GM23248 (cell line): Measurements from ENCODE around the gene DAPK1. TPM values are rescaled to one million over a fixed set of nuclear protein-coding genes. Genes with fewer than 3 reads are reported as not detected.
A peak's percentile ranks its signal among the peaks of the same experiment; 100 is the strongest.
"Not testable (repeated sequence)": the region's sequence is repeated elsewhere in the genome, so short reads cannot be mapped to it uniquely, and the experiment has no call there.

ENCODE experiments used
- DNase-seq: peaks from one replicate; pipeline ENCODE4 v3.0.0-alpha.2; 2015
- H2AFZ ChIP-seq: fragments of 200-600 bp; sonication (generic); 2 replicates; pipeline ENCODE4 v1.6.1; 2016; ENCODE audit warnings: antibody characterized with exemption
- H3F3A ChIP-seq: fragments of 200-600 bp; sonication (generic); 2 replicates; pipeline ENCODE4 v1.6.1; 2016; ENCODE audit warnings: mild to moderate bottlenecking, antibody characterized with exemption, mixed run types; ENCODE audit not compliant: insufficient read depth
- H3K27ac ChIP-seq: fragments of 200-600 bp; sonication (generic); 2 replicates; pipeline ENCODE4 v1.5.1; 2016; ENCODE audit warnings: mild to moderate bottlenecking
- H3K27me3 ChIP-seq: fragments of 200-600 bp; sonication (generic); replicated peaks from 2 replicates; pipeline ENCODE4 v1.6.1; 2016; ENCODE audit warnings: mild to moderate bottlenecking; ENCODE audit not compliant: insufficient read depth
- H3K36me3 ChIP-seq: fragments of 200-600 bp; sonication (generic); 2 replicates; pipeline ENCODE4 v1.6.1; 2016; ENCODE audit warnings: low read depth, mild to moderate bottlenecking
- H3K4me1 ChIP-seq: fragments of 200-600 bp; sonication (generic); 2 replicates; pipeline ENCODE4 v1.6.1; 2016; ENCODE audit warnings: mild to moderate bottlenecking; ENCODE audit not compliant: insufficient read depth
- H3K4me2 ChIP-seq: fragments of 200-600 bp; sonication (generic); one replicate; pipeline ENCODE4 v1.6.1; 2016; ENCODE audit warnings: mild to moderate bottlenecking; ENCODE audit not compliant: unreplicated experiment
- H3K4me3 ChIP-seq: fragments of 200-600 bp; sonication (generic); 2 replicates; pipeline ENCODE4 v1.5.1; 2016; ENCODE audit warnings: mild to moderate bottlenecking
- H3K79me2 ChIP-seq: fragments of 200-600 bp; sonication (generic); 2 replicates; pipeline ENCODE4 v1.6.1; 2016; ENCODE audit warnings: mild to moderate bottlenecking; ENCODE audit not compliant: insufficient read depth
- H3K9ac ChIP-seq: fragments of 200-600 bp; sonication (generic); 2 replicates; pipeline ENCODE4 v1.6.1; 2016; ENCODE audit warnings: mild to moderate bottlenecking
- H3K9me2 ChIP-seq: fragments of 200-600 bp; sonication (generic); 2 replicates; pipeline ENCODE4 v1.6.1; 2016; ENCODE audit warnings: mixed run types, mild to moderate bottlenecking, moderate library complexity; ENCODE audit not compliant: insufficient read depth
- H3K9me3 ChIP-seq: fragments of 200-600 bp; sonication (generic); one replicate; pipeline ENCODE4 v1.6.1; 2017; ENCODE audit warnings: low read depth
- H4K20me1 ChIP-seq: fragments of 200-600 bp; sonication (generic); 2 replicates; pipeline ENCODE4 v1.6.0; 2016; ENCODE audit not compliant: insufficient read depth
- EZH2 ChIP-seq: fragments of 200-600 bp; sonication (generic); IDR thresholded peaks from 2 replicates; pipeline ENCODE4 v1.6.1; 2018; ENCODE audit warnings: antibody characterized with exemption, mild to moderate bottlenecking; ENCODE audit not compliant: insufficient read depth, poor library complexity, severe bottlenecking
- EZH2phosphoT487 ChIP-seq: fragments of 200-600 bp; sonication (generic); IDR thresholded peaks from 2 replicates; pipeline ENCODE4 v1.6.1; 2018; ENCODE audit warnings: antibody characterized with exemption, moderate library complexity, mild to moderate bottlenecking, low read depth; ENCODE audit not compliant: insufficient read depth
- WGBS, 2 experiments: methylation state at CpG; one replicate each; pipeline ENCODE4 v1.1.6; 2015 to 2017; ENCODE audit warnings: low lambda C conversion rate in 2 of 2, low coverage in 1 of 2; ENCODE audit errors: missing lambda C conversion rate in 2 of 2; 5-methylcytosine and 5-hydroxymethylcytosine counted together
- in situ Hi-C: fragments of 300-500 bp; cut with MboI; formaldehyde crosslinking; loops from 2 replicates; pipeline ENCODE4 v1.15.0; 2020
- polyA plus RNA-seq: library from polyadenylated mRNA; unstranded; fragments of >200 nt; fragmentation: Nextera tagmentation; extraction: Ambion mirVana; gene quantifications from 2 replicates; pipeline ENCODE4 v1.2.1, GENCODE V29; 2016
- total RNA-seq: library from RNA; depleted of rRNA; stranded (reverse); fragments of >200 nt; shearing (Covaris generic); gene quantifications from 2 replicates; pipeline ENCODE4 v1.2.3, GENCODE V29; 2014

Gene DAPK1
- total and polyA plus RNA-seq, 2 experiments from 2014 or later: 1.6 to 1.9 TPM

DNA sequence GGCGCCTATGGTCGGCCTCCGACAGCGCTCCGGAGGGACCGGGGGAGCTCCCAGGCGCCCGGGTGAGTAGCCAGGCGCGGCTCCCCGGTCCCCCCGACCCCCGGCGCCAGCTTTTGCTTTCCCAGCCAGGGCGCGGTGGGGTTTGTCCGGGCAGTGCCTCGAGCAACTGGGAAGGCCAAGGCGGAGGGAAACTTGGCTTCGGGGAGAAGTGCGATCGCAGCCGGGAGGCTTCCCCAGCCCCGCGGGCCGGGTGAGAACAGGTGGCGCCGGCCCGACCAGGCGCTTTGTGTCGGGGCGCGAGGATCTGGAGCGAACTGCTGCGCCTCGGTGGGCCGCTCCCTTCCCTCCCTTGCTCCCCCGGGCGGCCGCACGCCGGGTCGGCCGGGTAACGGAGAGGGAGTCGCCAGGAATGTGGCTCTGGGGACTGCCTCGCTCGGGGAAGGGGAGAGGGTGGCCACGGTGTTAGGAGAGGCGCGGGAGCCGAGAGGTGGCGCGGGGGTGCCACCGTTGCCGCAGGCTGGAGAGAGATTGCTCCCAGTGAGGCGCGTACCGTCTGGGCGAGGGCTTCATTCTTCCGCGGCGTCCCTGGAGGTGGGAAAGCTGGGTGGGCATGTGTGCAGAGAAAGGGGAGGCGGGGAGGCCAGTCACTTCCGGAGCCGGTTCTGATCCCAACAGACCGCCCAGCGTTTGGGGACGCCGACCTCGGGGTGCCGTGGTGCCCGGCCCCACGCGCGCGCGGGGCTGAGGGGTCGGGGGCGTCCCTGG is 561 bp downstream of the DAPK1 start:
- Histone ChIP-seq H3K79me2 (no peaks in the 10 kb centered on the region), H3K9me2 (no peaks in the 10 kb centered on the region), H3K36me3 (no peaks in the 10 kb centered on the region), H3K9me3 (no peaks in the 10 kb centered on the region), H3K27me3 (peaks cover 51% of the 10 kb centered on the region), H3K4me2 (peak overlapping the region; percentile 70), H3F3A (no peaks in the 10 kb centered on the region), H4K20me1 (no peaks in the 10 kb centered on the region), H3K9ac (no peak overlapping the region), H3K4me1 (no peaks in the 10 kb centered on the region), H3K4me3 (peak overlapping the region; percentile 60), H2AFZ (peak overlapping the region; percentile 66), H3K27ac (no peak overlapping the region)
- TF ChIP-seq EZH2phosphoT487 (no peak), EZH2 (no peak)
- peak; percentile 34 for DNase-seq
- in situ Hi-C loops: no loop called here
- 2 to 3% methylated on average over 49 to 63 of the region's 80 CpGs for WGBS, 2 experiments

- Histone ChIP-seq H3K4me3 (0 out of 2 replicates have a peak overlapping the region, but pooled peaks have one; percentile 60), H3K27me3 (peaks cover 49% of the 10 kb centered on the region), H3F3A (no peaks in the 10 kb centered on the region), H4K20me1 (no peaks in the 10 kb centered on the region), H3K36me3 (no peaks in the 10 kb centered on the region), H3K4me1 (no peaks in the 10 kb centered on the region), H3K4me2 (peak overlapping the region; percentile 70), H3K9ac (no peak overlapping the region), H2AFZ (peak overlapping the region; percentile 66), H3K9me3 (no peaks in the 10 kb centered on the region), H3K9me2 (no peaks in the 10 kb centered on the region), H3K27ac (no peak overlapping the region), H3K79me2 (no peaks in the 10 kb centered on the region)
- DNase-seq: no peak
- in situ Hi-C loops: no loop called here
- TF ChIP-seq EZH2phosphoT487: no peak
- no peak for TF ChIP-seq EZH2
- WGBS, 2 experiments: 12 to 15% methylated on average over 26 of the region's 26 CpGs
These were observed 1.2 kb downstream of the DAPK1 start for GRCh38 chr9:87498811-87499360.

DNA sequence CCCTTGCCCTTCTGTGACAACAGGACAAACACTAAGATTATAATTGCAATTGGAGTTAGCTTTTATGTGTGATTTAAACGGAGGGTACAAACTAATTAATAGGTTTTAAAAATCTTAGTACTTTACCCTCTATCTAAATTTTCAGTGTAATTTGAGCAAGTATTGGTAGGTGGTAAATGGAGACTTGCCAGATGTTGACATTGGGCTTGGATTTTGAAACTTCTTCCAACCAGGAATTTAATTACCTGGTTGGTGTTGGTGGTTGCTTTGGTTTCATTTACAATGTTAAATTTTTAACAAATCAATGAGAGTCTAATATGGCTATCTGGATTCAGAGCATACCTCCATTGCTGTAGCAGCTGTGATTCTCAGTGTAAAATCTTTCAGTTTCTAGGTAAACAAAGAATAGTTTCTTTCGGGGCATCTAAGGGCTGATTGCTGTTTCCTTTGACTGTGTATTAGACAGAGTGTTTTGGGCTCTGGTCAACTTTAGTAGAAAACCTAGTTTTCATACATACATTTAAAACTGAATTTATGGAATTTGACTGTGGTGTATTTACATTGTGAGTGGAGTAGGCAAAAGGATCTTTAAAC is 1.9 kb downstream of the DAPK1 start:
- WGBS, 2 experiments: 59 to 69% methylated on average over 2 of the region's 2 CpGs
- no peaks in the 10 kb centered on the region for H3K4me1 ChIP-seq
- no peak for TF ChIP-seq EZH2phosphoT487
- no peak for TF ChIP-seq EZH2

GRCh38 chr9:87500491-87501270 is 3.0 kb downstream of the DAPK1 start:
- Histone ChIP-seq H3K27ac (no peak overlapping the region), H3K9ac (no peak overlapping the region), H3K9me3 (no peaks in the 10 kb centered on the region), H3K79me2 (no peaks in the 10 kb centered on the region), H3K4me2 (no peak overlapping the region), H3F3A (no peaks in the 10 kb centered on the region), H3K9me2 (no peaks in the 10 kb centered on the region), H2AFZ (no peak overlapping the region), H3K36me3 (no peaks in the 10 kb centered on the region), H4K20me1 (no peaks in the 10 kb centered on the region), H3K4me1 (no peaks in the 10 kb centered on the region), H3K4me3 (no peak overlapping the region), H3K27me3 (peaks cover 37% of the 10 kb centered on the region)
- WGBS, 2 experiments: 45 to 47% methylated on average over 7 of the region's 7 CpGs
- DNase-seq: peak; percentile 17
- TF ChIP-seq EZH2phosphoT487 (no peak), EZH2 (no peak)
- in situ Hi-C loops: no loop called here

More for the DNA sequence above, 1.9 kb downstream of the DAPK1 start:
- Histone ChIP-seq H4K20me1 (no peaks in the 10 kb centered on the region), H3K27me3 (peaks cover 43% of the 10 kb centered on the region), H3K9ac (no peak overlapping the region), H3K79me2 (no peaks in the 10 kb centered on the region), H3K9me2 (no peaks in the 10 kb centered on the region), H3K36me3 (no peaks in the 10 kb centered on the region), H3K9me3 (no peaks in the 10 kb centered on the region), H2AFZ (no peak overlapping the region), H3F3A (no peaks in the 10 kb centered on the region), H3K4me3 (no peak overlapping the region), H3K4me2 (no peak overlapping the region), H3K27ac (no peak overlapping the region)
- no peak for DNase-seq
- in situ Hi-C loops: no loop called here

- H3K9ac ChIP-seq, H3K4me1 ChIP-seq, DNase-seq, H3K27ac ChIP-seq, H3K4me2 ChIP-seq, H3K79me2 ChIP-seq, H3F3A ChIP-seq, H4K20me1 ChIP-seq, H3K9me3 ChIP-seq, H3K9me2 ChIP-seq, in situ Hi-C loops, H3K4me3 ChIP-seq, H2AFZ ChIP-seq, H3K36me3 ChIP-seq: not testable (repeated sequence)
- WGBS, 2 experiments: 92 to 94% methylated on average over 11 of the region's 11 CpGs
- H3K27me3 ChIP-seq: peaks cover 34% of the 10 kb centered on the region; the same call in 1 of the 2 replicates
These were observed 3.6 kb downstream of the DAPK1 start for GRCh38 chr9:87501271-87501656.
